DMS114 treated with DMSO at 0.1 percent for 48 hours (cell line): ENCODE measurements around the gene SLTM.
A peak's percentile ranks its signal among the peaks of the same experiment; 100 is the strongest.
"Not testable (repeated sequence)": the region's sequence is repeated elsewhere in the genome, so short reads cannot be mapped to it uniquely, and the experiment has no call there.

Source experiments
- DNase-seq: peaks from one replicate; lab custom pipeline; 2025; ENCODE audit not compliant: unreplicated experiment; lab: John Stamatoyannopoulos, UW

SLTM gene

DNA sequence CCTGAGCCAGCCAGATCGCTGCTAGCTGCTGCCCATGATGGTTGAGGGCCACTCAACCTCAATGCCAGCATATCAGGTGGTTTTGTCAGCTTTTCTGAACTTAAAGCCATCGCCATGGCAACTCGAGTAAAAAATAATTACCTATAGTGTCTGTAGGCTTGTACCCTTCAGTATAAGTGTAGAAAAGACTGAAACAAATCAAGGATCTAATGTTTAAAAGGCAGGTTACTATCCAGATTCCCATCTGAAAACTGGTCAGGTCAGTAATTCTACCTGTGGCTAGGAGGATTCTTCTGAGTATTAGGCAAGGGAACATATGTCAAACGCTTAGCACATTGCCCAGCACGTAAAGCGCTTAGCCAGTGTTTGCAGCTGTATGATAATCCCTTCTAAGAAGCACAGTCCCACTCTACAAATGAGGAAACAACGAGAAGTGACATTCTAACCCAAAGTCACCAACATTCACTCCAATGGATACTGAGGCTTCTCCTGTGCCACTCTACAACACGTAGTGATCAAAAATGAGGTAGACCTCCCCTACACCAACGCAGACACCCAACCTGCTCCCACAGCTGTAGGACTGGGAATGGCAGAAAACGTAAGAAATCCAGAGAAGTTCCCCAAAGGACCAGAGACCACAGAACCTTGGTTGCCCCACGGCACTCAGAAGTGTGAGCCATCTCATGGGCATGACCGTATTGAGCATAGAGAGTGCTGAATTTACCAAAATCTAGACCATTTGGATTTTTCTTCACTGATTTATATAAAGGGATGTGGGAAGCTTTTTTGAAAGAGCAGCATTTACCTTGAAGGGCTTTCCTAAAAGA is 55.3 kb downstream of the SLTM start:
- no peak for DNase-seq

- DNase-seq: no peak
Observed at GRCh38 chr15:58876306-58877106, 57.0 kb downstream of the SLTM start.

DNA sequence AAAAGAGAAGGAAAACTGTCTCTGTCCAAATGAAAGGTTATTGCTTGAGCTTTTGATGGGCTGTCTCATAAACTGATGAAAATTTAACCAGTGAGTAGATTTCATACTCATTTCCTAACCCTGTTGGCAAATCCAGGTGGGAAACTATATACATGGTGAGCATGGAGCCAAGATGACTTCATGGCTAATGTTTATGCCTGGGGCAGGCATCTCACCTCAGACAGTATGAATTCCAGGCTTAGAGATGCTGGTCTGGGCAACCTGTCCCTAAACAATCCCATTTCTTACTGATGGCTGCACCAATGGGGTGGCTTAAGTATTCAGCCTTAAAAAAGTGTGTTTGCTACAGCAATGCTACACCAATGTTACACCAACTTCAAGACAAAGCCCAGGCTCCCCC is 58.1 kb downstream of the SLTM start:
- no peak for DNase-seq

DNA sequence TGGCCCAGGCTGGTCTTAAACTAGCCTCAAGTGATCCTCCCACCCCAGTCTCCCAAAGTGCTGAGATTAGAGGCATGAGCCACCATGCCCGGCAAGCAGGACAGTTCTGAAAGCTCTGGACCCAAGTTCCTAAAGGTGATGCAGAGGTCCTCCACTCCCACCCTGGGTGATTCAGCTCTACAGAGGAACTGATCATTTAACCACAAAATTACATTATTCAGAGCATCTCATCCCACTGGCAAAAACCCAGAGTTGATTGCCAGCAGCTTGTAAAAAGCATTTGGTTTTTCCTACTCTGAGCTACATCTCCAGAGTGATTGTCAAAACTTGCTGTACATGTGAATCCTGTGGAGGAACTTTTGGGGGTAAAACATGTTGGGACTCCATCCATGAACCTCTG is 60.2 kb downstream of the SLTM start:
- DNase-seq: no peak

DNA sequence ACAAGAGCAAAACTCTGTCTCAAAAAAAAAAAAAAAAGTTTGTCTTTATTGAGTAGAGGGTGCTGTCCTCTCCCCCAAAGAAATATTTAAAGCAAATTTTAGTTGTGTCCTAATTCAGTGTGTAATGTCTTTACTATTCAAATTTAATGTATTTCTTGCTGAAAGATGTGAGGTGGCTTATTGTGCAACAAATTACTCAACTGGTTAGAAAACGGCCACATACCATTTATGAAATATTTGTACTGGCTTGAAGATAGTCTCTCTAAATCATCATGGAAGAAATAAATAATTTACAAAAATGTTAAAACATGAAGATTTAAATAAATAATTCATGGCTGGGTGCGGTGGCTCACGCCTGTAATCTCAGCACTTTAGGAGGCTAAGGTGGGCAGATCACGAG is 63.0 kb downstream of the SLTM start:
- no peak for DNase-seq

DNA sequence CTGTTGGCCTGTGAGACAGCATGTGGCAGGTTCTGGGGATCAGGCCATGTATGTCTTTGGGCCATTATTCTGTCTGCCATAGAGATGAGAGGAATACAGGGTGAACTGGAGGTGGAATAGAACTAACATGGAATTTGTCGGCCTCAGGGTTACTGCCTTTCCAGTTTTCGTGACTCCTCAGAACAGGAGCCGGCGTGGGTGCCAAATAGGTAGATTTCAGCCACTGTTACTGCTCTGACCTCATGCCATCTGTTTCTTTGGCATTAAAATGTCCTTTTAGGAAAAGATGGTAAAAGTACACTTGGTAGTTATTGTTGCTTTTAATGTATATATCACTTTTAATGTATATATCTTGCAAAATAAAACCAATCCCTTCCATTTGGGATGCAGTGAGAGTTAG is 65.6 kb downstream of the SLTM start:
- no peak for DNase-seq

GRCh38 chr15:58865425-58865880 is 68.0 kb downstream of the SLTM start:
- no peak for DNase-seq

- no peak for DNase-seq
Observed at GRCh38 chr15:58864602-58865424, 68.7 kb downstream of the SLTM start.

DNA sequence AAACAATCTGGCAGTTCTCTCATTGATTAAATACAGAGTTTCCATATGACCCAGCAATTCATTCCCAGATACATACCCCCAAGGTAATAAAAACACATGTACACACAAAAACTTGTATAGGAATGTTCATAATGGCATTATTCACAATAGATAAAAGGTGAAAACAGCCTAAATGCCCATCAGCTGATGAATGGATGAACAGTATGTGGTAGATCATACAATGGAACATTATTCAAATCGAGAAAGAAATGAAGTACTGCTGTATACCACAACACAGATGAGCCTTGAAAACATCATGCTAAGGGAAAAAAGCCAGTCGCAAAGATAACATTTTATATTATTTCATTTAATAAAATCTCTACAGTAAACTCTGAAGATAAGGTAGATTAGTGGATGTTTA is 71.2 kb downstream of the SLTM start:
- no peak for DNase-seq

DNA sequence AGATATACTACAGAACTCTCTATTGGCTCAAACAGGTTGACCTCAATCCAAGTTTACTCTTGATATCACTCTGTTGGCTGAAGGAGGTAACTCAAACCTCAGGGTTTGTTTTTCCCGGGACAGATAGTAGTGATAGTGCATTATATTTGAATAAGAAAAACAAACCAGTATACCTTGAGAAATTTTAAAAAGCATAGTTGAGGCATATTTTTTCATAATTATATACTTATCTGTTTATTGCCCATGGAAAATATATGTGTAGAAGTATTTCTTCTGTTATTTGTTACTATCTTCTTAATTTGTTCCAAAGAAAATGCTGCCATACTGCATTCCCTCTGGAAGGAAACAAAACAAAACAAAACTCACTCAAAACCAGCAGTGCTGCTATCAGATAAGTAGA is 76.9 kb downstream of the SLTM start:
- not testable (repeated sequence) for DNase-seq

DNA sequence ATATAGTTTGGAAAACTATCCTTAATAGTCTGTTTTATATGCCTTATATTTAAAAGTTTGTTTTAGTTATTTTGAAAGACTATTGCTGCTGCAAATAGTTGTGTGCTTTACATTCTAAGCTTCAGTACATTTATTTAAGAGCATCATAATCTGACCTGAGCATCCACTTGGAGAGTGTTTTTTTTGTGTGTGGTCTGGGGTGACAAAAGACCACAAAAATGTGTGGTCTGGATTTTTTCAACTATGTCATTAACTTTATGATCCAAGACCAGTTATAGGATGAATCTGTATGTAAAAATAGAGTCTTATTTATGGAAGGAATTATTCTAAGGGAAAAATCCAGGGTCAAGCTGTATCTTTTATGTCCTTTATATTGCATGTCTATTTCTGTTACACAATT is 77.4 kb downstream of the SLTM start:
- no peak for DNase-seq

GRCh38 chr15:58854593-58854992 is 78.9 kb downstream of the SLTM start:
- DNase-seq: no peak

- DNase-seq: peak; percentile 44
Observed at GRCh38 chr15:58852347-58852746, 81.1 kb downstream of the SLTM start.

DNA sequence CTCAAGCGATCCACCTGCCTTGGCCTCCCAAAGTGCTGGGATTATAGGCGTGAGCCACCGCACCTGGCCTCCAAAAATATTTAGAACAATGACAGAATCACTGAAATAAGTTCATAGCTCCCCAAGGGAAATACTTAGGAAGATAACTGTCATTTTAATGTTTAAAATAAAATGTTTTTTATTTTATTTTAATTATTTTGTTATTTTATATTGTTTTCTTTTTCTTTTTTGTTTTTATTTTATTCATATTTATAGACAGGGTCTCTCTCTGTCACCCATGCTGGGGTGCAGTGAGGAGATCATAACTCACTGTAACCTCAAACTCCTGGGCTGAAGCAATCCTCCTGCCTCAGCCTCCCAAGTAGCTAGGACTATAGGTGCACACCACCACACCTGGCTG is 82.3 kb downstream of the SLTM start:
- DNase-seq: not testable (repeated sequence)

GRCh38 chr15:58842713-58843396 is 90.6 kb downstream of the SLTM start:
- no peak for DNase-seq

DNA sequence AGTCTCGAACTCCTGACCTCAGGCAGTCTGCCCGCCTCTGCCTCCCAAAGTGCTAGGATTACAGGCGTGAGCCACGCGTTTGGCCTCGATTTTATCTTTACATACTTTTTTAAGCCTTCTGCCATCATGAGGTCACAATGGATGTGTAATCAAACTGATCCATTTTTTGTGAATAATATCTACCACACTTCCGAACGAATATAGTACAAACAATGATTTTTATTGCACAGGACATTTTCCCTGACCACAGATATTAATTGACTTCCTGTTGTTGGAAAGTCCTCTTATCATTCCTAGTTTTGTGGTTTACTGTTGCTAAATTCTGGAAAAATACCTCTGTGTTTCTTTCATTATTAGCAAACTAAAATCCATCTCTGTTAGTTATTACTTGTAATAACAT is 93.4 kb downstream of the SLTM start:
- no peak for DNase-seq

DNA sequence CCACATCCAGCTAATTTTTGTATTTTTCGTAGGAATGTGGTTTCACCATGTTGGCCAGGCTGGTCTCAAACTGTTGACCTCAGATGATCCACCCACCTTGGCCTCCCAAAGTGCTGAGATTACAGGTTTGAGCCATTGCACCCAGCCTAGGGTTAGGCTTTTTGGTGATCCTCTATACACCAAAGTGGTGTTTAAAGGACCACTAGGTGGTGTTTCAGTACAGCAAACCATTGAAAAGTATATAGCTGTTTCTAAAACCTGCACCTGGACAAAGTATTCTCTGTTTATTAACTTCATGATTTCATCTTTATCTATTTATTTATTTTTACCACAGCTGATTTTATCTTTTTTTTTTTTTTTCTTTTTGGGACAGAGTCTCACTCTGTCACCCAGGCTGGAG is 94.0 kb downstream of the SLTM start:
- peak; percentile 14 for DNase-seq

DNA sequence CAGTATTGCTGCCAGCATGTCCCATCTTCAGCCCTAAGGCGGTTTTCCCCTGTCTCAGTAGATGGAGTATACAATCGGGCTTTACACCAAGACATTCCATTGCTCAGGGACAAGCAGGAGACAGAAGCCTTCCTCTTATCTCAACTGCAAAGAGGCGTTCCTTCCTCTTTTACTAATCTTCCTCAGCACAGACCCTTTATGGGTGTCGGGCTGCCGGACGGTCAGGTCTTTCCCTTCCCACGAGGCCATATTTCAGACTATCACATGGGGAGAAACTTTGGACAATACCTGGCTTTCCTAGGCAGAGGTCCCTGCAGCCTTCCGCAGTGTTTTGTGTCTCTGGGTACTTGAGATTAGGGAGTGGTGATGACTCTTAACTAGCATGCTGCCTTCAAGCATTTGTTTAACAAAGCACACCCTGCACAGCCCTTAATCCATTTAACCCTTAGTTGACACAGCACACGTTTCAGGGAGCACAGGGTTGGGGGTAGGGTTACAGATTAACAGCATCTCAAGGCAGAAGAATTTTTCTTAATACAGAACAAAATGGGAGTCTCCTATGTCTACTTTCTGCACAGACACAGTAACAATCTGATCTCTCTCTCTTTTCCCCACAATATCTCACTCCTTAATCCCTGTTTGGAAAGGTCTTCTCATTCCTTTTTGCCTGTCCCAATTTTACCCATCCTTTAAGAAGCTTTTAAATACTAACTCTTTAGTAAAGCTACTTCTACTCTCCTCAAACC is 99.6 kb downstream of the SLTM start:
- DNase-seq: not testable (repeated sequence)

GRCh38 chr15:58830556-58830955 is 102.9 kb downstream of the SLTM start:
- no peak for DNase-seq
